ENCODE data around the gene B3GAT3. TPM values are rescaled to one million over a fixed set of nuclear protein-coding genes. Genes with fewer than 3 reads are reported as not detected.

The B3GAT3 gene
- total and polyA plus RNA-seq, 2 of the 8 experiments (the other 6 are each of a cell fraction or from before 2014, with no cell fraction given), result 28.0 to 39.0 TPM

DNA sequence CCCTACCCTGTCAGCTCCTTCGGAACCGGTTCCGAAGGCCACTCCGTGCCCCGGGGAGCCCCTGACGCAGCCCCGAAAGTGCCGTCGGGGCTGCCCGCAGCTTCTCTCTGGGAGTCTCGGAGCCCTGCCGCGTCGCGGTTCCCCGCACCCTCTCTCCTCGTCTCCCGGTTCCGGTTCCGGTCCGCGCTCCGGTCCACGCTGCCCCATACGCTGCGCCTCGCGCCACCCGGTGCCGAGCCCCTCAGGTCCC lies 20.7 kb downstream of the B3GAT3 start:
- ChIA-PET POLR2A (ENCODE audit: partially characterized antibody) (interaction anchor here (0.8 to 12.3 kb wide), 25 partner anchors 9 to 280 kb away, joined by 3 to 235 read pairs (median 3); partner anchors contain the start of genes B3GAT3, C11orf98, CSKMT and EEF1G), CTCF (ENCODE audit: partially characterized antibody) (interaction anchor here (0.6 to 2.2 kb wide), 7 partner anchors 9 to 93 kb away, joined by 3 to 24 read pairs (median 3); partner anchors contain the start of genes EML3, ROM1 and TUT1)
- Histone ChIP-seq H4K5ac (ENCODE audit: insufficient read length, low read depth, low read length) (peak overlapping the region; percentile 47), H3K14ac (ENCODE audit: insufficient read length) (no peak overlapping the region), H3K79me1 (ENCODE audit: low read depth, low read length) (no peaks in the 10 kb centered on the region; the same call in 1 of the 2 replicates), H3K9me3 (ENCODE audit: insufficient read depth in 2 of 2, low read depth in 1 of 2, low read length in 1 of 2) (no peaks in the 10 kb centered on the region), H3K23me2 (ENCODE audit: low read depth, low read length) (peaks cover 17% of the 10 kb centered on the region; the same call in 1 of the 2 replicates), H2AFZ (ENCODE audit: low read length) (no peak overlapping the region), H3K18ac (ENCODE audit: extremely low read depth, low read length) (peak overlapping the region; percentile 81; the same call in 1 of the 2 replicates), H2BK20ac (ENCODE audit: low read length) (no peak overlapping the region), H2BK15ac (ENCODE audit: low read length) (no peak overlapping the region), H2BK120ac (replicated peaks; ENCODE audit: low read depth, low read length) (no peak overlapping the region), H3K9ac (replicated peaks in 1 of 4; ENCODE audit: extremely low read depth in 1 of 4, low read depth in 3 of 4, low read length in 3 of 4) (peak overlapping the region; percentile 83 to 99 (median 87)), H2BK12ac (ENCODE audit: low read depth, low read length) (no peak overlapping the region), H3K23ac (ENCODE audit: insufficient read length) (no peak overlapping the region), H3K4me3 (ENCODE audit: extremely low read depth in 1 of 4, insufficient read depth in 2 of 4, low read depth in 3 of 4, low read length in 4 of 4) (peak overlapping the region; percentile 74 to 86 (median 84)), H3K4me1 (replicated peaks in 1 of 4; ENCODE audit: control insufficient read depth in 3 of 4, insufficient read depth in 4 of 4, low read length in 3 of 4) (peaks cover 7 to 32% (median 17%) of the 10 kb centered on the region in 4 experiments), H3K4ac (replicated peaks; ENCODE audit: insufficient read length, low read depth, low read length) (peak overlapping the region; percentile 14), H2AK5ac (ENCODE audit: low read depth, low read length) (no peak overlapping the region), H3K79me2 (ENCODE audit: control insufficient read depth in 1 of 2, insufficient read depth in 2 of 2, low read length in 2 of 2) (peaks cover 0 to 28% of the 10 kb centered on the region in 2 experiments; a peak in 2 of 4 replicates), H4K91ac (replicated peaks; ENCODE audit: insufficient read length, low read length) (peak overlapping the region; percentile 28), H3K36me3 (ENCODE audit: control insufficient read depth in 2 of 4, insufficient read depth in 4 of 4, low read length in 3 of 4) (peaks cover 22 to 25% (median 23%) of the 10 kb centered on the region in 4 experiments), H3K56ac (replicated peaks; ENCODE audit: insufficient read length, low read depth, low read length) (peak overlapping the region; percentile 50), H3K27ac (ENCODE audit: low read depth, low read length) (peak overlapping the region; percentile 79; the same call in 1 of the 2 replicates), H4K20me1 (replicated peaks in 1 of 2; ENCODE audit: control insufficient read depth in 1 of 2, insufficient read depth in 2 of 2, low read length in 2 of 2) (peaks cover 3 to 11% of the 10 kb centered on the region in 2 experiments), H3K27me3 (replicated peaks in 1 of 4; ENCODE audit: control insufficient read depth in 3 of 4, extremely low read depth in 1 of 4, insufficient read depth in 3 of 4, low read length in 3 of 4) (peaks cover 0 to 13% (median 11%) of the 10 kb centered on the region in 4 experiments; a peak in 6 of 7 replicates), H2BK5ac (ENCODE audit: low read depth, low read length) (0 out of 2 replicates have a peak overlapping the region, but pooled peaks have one; percentile 75), H4K8ac (ENCODE audit: extremely low read depth, insufficient read depth, low read length) (peak overlapping the region; percentile 95), H3K4me2 (ENCODE audit: insufficient read depth in 1 of 2, low read depth in 2 of 2, low read length in 2 of 2) (peak overlapping the region; percentile 72 to 95)
- 1% methylated on average over 16 of the region's 30 CpGs; no CpG with 5 or more reads in 1 of the 2 experiments for WGBS, 2 experiments (ENCODE audit: extremely low coverage in 1 of 2, insufficient coverage in 1 of 2, insufficient read length in 1 of 2, insufficient replicate concordance in 2 of 2, low coverage in 1 of 2, low lambda C conversion rate in 2 of 2, missing lambda C conversion rate in 1 of 2)
- no peak for DNase-seq (ENCODE audit: low read depth in 1 of 2, low spot score in 2 of 2)
- no peak for FAIRE-seq
- no peak for TF ChIP-seq RXRA (IDR thresholded peaks at IDR 0.05; ENCODE audit: insufficient read depth, low read depth, low read length)
- TF ChIP-seq HDAC6 (IDR thresholded peaks at IDR 0.05; ENCODE audit: low read depth, low read length), result no peak
- no peak for TF ChIP-seq GTF2F1 (IDR thresholded peaks at IDR 0.05; ENCODE audit: borderline replicate concordance, low read depth, low read length)
- TF ChIP-seq, protein P1, sequence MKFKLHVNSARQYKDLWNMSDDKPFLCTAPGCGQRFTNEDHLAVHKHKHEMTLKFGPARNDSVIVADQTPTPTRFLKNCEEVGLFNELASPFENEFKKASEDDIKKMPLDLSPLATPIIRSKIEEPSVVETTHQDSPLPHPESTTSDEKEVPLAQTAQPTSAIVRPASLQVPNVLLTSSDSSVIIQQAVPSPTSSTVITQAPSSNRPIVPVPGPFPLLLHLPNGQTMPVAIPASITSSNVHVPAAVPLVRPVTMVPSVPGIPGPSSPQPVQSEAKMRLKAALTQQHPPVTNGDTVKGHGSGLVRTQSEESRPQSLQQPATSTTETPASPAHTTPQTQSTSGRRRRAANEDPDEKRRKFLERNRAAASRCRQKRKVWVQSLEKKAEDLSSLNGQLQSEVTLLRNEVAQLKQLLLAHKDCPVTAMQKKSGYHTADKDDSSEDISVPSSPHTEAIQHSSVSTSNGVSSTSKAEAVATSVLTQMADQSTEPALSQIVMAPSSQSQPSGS (IDR thresholded peaks at IDR 0.05; ENCODE audit: low read length), result no peak
- no peak for TF ChIP-seq CTBP2 (IDR thresholded peaks at IDR 0.05; ENCODE audit: borderline replicate concordance, insufficient read depth, insufficient read length, low read length)

Measured in H1 (cell line).